Bronchial epithelial cell (primary cell): ENCODE measurements around the gene RNF34. TPM values are rescaled to one million over a fixed set of nuclear protein-coding genes. Genes with fewer than 3 reads are reported as not detected.

ENCODE experiments used
- DNase-seq: peaks from one replicate; pipeline ENCODE4 v3.0.0-alpha.2; 2010; ENCODE audit warnings: low read depth
- FAIRE-seq: peaks from 2 replicates; lab custom pipeline; 2011; peaks lifted over from hg19 to GRCh38; lab: Jason Lieb, UNC
- H3K27me3 ChIP-seq: 2 replicates; pipeline ENCODE4 v1.5.1; 2011; ENCODE audit warnings: low read length; ENCODE audit not compliant: control insufficient read depth, insufficient read depth
- H3K36me3 ChIP-seq: 2 replicates; pipeline ENCODE4 v1.5.1; 2011; ENCODE audit warnings: low read length; ENCODE audit not compliant: control insufficient read depth, insufficient read depth
- H3K4me3 ChIP-seq: 2 replicates; pipeline ENCODE4 v1.5.1; 2011; ENCODE audit warnings: mild to moderate bottlenecking, low read depth, low read length, control low read depth
- CTCF ChIP-seq: IDR thresholded peaks from 2 replicates; pipeline ENCODE4 v1.5.1; 2011; ENCODE audit warnings: mild to moderate bottlenecking, moderate library complexity, low read length, control low read depth, inconsistent platforms; ENCODE audit not compliant: insufficient read depth, severe bottlenecking
- total RNA-seq: library from RNA; depleted of rRNA; stranded (reverse); fragments of >200 nt; gene quantifications from 2 replicates; pipeline ENCODE4 v1.2.1, GENCODE V29; 2014

RNF34 gene
- total RNA-seq, 1 donor from 2014 or later: 49.5 TPM

DNA sequence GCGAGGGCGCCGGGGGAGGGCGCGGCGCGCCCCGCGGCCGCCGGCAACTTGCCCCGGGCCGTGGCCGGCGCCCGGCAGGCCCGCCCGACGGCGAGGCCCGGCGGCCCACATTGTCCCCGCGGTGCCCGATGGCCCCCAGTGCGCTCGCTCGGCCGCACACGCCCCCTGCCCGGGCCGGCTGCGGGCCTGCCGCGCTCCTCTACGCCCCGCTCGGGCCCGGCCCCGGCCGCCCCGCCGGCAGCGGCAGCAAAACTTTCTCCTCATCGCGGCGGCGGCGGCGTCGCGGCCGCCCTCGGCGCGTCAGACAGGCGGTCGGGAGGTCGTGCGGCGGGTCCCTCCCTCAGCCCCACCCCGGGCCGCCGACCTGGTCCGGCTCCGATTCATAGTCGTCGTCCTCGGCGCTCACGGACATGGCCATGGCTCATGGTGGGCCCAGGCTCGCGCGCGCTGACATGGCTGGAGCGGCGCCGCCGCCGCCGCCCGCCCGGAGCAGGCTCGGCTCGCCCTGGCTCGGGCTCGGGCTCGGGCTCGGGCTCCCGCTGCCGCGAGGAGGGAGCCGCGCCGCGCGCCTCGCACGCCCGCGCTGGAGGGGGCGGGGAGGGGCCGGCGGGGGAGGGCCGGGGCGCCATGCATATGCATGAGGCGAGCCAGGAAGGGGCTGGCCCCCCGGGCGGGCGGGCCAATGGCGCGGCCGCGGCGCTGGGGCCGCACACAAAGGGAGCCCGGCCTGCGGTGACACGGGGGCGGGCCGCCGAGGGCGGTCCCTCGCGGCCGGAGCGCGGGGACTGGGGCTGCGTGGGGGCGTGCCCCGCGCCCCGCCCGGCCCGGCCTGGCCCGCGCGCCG is 67.1 kb downstream of the RNF34 start:
- Histone ChIP-seq H3K27me3 (no peaks in the 10 kb centered on the region), H3K4me3 (peak overlapping the region; percentile 55), H3K36me3 (peaks cover 1% of the 10 kb centered on the region)
- DNase-seq (peak; percentile 66), FAIRE-seq (no peak)
- TF ChIP-seq CTCF: no peak

DNA sequence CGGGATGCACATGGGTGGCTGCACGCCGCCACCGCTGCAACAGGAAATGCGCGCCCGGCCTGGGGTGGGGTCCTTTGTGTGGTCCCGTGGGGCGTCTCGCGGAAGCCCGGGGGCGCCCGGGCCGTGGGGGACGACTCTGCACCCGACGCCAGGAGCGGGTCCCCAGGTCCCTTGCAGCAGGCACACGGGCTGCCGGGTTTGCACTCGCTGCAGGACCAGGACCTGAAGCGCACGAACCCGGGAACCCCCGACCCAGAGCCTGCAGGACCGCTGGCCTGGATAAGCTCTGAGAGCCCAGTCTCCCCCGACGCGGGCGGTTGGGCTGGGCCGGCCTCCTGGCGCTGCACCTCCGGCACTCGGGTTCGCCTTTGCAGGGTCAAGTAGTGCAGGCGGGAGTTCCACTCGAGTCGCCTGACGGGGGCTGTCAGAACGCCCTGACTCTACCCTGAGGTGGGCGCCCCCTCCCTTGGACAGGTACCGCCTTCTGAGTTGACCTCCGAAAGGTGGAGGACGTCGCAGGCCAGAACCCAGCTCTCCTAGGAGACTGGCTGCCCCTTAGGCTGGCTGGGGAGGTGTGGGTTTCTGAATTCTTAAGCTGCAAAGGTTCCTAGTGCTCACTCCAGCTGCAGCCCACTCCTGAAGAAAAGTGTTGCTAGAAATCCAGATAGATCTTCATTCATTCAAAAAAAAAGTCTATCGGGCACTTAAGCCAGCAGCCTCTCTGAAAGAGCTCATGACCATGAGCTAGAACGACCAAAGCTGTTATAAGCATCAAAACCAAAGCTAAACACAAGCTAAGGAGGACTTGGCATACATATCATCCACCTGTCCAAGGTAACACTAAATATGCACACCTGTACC is 68.0 kb downstream of the RNF34 start:
- no peak for TF ChIP-seq CTCF
- DNase-seq: no peak
- H3K36me3 ChIP-seq: peaks cover 1% of the 10 kb centered on the region
- H3K4me3 ChIP-seq: peak overlapping the region; percentile 41
- H3K27me3 ChIP-seq: no peaks in the 10 kb centered on the region
- FAIRE-seq: no peak

DNA sequence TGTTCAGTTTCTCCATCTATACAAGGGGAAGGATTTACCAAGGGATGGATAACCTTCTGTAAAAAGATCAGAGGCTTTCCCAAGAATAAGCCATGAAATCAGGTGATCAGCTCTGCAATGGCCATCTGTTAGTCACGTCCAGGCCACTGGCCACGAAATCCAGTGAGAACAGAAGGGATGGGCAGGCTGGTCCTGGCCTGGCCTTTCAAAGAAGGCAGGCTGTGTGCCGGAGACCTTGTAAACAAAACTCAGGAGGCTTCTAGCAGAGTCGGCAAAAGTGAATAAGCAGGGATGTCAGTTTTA is 68.5 kb downstream of the RNF34 start:
- Histone ChIP-seq H3K4me3 (no peak overlapping the region), H3K36me3 (peaks cover 1% of the 10 kb centered on the region), H3K27me3 (no peaks in the 10 kb centered on the region)
- DNase-seq: no peak
- no peak for TF ChIP-seq CTCF
- FAIRE-seq: no peak

- H3K36me3 ChIP-seq: no peaks in the 10 kb centered on the region
- no peaks in the 10 kb centered on the region for H3K27me3 ChIP-seq
- TF ChIP-seq CTCF: no peak
- DNase-seq (no peak), FAIRE-seq (no peak)
- no peak overlapping the region for H3K4me3 ChIP-seq
These were observed 70.8 kb downstream of the RNF34 start for GRCh38 chr12:121470751-121471150.

DNA sequence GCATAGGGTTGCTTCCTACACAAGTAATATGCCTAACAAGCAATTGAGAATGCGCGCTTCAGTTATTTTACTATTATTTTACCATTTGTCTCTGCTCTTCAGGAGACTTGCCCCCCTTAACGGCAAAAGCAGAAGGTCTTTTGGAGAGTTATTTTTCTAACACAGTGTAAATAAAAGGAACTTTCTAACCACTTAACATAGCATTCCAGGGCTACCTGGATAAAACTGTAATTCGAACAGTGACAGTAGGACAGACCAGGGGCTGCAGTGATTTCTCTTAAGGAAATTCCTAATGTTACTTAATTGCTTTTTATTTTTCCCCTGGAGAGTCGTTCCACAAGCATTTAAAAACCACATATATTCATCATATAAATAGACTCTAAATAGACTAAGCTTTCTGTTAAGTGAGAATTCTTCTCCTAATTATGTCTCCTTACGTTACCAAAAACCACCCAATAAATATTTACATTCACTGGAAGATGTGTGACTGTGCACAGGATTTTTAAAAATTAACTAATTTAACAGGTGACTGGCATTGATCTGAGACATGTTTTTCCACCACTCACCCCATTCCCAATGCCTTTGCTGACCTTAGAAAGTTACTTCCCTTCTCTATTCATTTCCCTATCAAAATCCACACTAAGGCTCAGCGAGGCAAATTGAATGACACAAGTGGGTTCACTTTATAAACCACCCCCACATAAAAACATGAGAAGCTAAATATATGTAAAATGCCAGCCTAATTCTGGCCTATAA is 72.4 kb downstream of the RNF34 start:
- DNase-seq: no peak
- no peak for FAIRE-seq
- Histone ChIP-seq H3K36me3 (no peaks in the 10 kb centered on the region), H3K4me3 (no peak overlapping the region), H3K27me3 (no peaks in the 10 kb centered on the region)
- no peak for TF ChIP-seq CTCF

Other genes starting within 250 kb of the RNF34 start
- gene P2RX4, start 190.0 kb upstream of the RNF34 start, total RNA-seq: 13.4 and 16.4 TPM in 2 replicates
- 9.5 and 11.1 TPM in 2 replicates for gene CAMKK2, start 103.4 kb upstream of the RNF34 start, total RNA-seq
- 91.5 and 115 TPM in 2 replicates for gene ANAPC5, start 47.7 kb upstream of the RNF34 start, total RNA-seq
- 14.2 and 18.7 TPM in 2 replicates for gene KDM2B, start 180.9 kb downstream of the RNF34 start, total RNA-seq
- 8.7 and 11.1 TPM in 2 replicates for gene ORAI1, start 226.4 kb downstream of the RNF34 start, total RNA-seq